Measurements from ENCODE around the gene MYH1. TPM values are rescaled to one million over a fixed set of nuclear protein-coding genes. Genes with fewer than 3 reads are reported as not detected.

The MYH1 gene
- 0.12 TPM in 1 of 2 replicates, not detected in the other for total RNA-seq
- not detected in 2 replicates for polyA plus RNA-seq

DNA sequence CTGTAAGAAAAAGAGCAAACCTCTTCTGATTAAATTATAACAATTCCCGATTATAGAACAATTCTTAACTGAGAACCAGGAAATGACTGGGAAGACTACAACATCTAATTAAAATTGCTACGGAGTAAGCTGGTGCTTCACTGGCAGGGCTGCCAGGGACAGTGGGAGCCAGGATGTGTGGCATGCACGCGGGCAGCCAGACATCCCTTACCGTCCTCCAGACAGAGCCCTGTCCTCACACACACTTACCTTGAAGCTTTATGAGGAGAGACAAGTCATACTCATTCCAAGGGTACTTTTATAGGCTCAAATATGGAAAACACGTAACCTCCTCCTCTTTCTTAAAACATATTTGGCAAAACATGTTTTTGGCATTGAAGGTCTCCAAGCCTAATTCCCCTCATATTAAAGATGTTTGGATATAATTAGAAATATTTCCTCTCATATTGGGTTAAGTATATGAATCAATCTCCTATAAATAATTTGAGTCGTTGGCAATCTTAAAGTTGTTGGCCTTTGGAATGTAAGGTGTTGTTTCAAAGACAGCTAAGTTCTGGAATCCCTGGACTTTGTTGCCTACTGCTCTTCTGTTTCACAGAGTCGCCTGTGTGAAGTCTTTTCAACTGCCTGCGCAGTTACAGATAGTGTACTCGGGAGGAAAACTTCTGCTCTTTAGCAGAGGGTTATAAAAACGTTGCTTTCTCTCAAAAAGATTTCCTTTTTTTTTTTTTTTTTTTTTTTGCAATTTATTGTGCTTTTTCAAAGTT, at the start of gene MYH1:
TSS of gene MYH1 (minus strand) at position 272 of the 767 bp plus-strand sequence. CDS start 1,900 bp downstream, outside the sequence.
- 89% methylated on average over 11 of the region's 11 CpGs for WGBS (ENCODE audit: low lambda C conversion rate, missing lambda C conversion rate)
- DNase-seq (ENCODE audit: low spot score) = no peak
- no peak within 1 kb of the TSS for H2AFZ ChIP-seq

DNA sequence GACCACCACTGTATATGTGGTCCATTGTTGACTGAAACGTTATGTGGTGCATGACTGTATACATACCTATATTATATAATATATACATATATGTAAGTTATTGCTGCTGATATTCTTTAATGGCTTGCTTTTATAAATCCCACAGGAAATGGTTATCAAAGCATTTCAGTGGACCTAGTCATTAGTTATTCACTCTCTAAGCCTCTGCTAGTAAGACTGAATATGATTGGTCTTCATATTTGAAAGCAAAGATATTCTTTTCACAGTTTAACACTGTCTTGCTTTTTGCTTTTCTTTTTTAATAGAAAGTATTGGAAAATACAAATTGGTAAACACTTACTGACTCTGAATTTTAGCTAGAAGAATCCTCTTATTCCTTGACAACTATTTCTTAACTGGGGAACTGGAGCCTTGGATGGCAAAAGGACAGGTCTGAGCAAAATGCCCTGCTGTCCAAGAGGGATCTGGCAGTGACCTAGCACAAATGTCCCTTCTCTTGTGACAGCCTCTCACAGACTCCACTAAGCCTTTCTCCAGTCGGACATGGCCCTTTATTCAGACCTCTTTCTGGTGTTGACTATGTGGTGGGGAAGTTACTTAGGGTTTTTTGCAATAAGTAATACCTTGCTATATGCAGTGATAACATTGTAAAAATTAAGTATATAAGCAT, 45.8 kb upstream of the MYH1 start:
- Histone ChIP-seq H3K36me3 (replicated peaks; ENCODE audit: insufficient read depth, low read depth) (no peaks in the 10 kb centered on the region), H3K27ac (no peak overlapping the region), H3K4me2 (no peak overlapping the region), H3K27me3 (no peaks in the 10 kb centered on the region), H3K9me3 (ENCODE audit: low read depth) (no peaks in the 10 kb centered on the region), H4K20me1 (ENCODE audit: insufficient read depth, poor library complexity, severe bottlenecking) (no peaks in the 10 kb centered on the region), H3K4me3 (no peak overlapping the region), H3K4me1 (ENCODE audit: insufficient read depth) (no peaks in the 10 kb centered on the region), H3K9me2 (replicated peaks; ENCODE audit: insufficient read depth) (no peaks in the 10 kb centered on the region), H2AFZ (no peak overlapping the region), H3K79me2 (no peaks in the 10 kb centered on the region)
- TF ChIP-seq, protein P1, sequence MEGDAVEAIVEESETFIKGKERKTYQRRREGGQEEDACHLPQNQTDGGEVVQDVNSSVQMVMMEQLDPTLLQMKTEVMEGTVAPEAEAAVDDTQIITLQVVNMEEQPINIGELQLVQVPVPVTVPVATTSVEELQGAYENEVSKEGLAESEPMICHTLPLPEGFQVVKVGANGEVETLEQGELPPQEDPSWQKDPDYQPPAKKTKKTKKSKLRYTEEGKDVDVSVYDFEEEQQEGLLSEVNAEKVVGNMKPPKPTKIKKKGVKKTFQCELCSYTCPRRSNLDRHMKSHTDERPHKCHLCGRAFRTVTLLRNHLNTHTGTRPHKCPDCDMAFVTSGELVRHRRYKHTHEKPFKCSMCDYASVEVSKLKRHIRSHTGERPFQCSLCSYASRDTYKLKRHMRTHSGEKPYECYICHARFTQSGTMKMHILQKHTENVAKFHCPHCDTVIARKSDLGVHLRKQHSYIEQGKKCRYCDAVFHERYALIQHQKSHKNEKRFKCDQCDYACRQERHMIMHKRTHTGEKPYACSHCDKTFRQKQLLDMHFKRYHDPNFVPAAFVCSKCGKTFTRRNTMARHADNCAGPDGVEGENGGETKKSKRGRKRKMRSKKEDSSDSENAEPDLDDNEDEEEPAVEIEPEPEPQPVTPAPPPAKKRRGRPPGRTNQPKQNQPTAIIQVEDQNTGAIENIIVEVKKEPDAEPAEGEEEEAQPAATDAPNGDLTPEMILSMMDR (IDR thresholded peaks at IDR 0.05; ENCODE audit: poor library complexity) = no peak
- TF ChIP-seq EZH2phosphoT487 (IDR thresholded peaks at IDR 0.05; ENCODE audit: low read depth, severe bottlenecking, unreplicated experiment) (no peak), EZH2 (IDR thresholded peaks at IDR 0.05; ENCODE audit: borderline replicate concordance) (no peak)
- WGBS (ENCODE audit: low lambda C conversion rate, missing lambda C conversion rate) = 78% methylated on average over 2 of the region's 2 CpGs
- DNase-seq (ENCODE audit: low spot score) = no peak

More for the DNA sequence above, at the start of gene MYH1:
- H3K36me3 ChIP-seq (replicated peaks; ENCODE audit: insufficient read depth, low read depth) = no peaks in the 10 kb centered on the region
- H3K27me3 ChIP-seq = peaks cover 10% of the 10 kb centered on the region
- no peak within 1 kb of the TSS for H3K27ac ChIP-seq
- H3K4me2 ChIP-seq = no peak within 1 kb of the TSS
- no peak for TF ChIP-seq EZH2phosphoT487 (IDR thresholded peaks at IDR 0.05; ENCODE audit: low read depth, severe bottlenecking, unreplicated experiment)
- TF ChIP-seq, protein P1 (IDR thresholded peaks at IDR 0.05; ENCODE audit: poor library complexity) = no peak
- TF ChIP-seq EZH2 (IDR thresholded peaks at IDR 0.05; ENCODE audit: borderline replicate concordance) = no peak
- no peak within 1 kb of the TSS for H3K4me3 ChIP-seq
- H3K9me3 ChIP-seq (ENCODE audit: low read depth) = no peaks in the 10 kb centered on the region
- H3K4me1 ChIP-seq (ENCODE audit: insufficient read depth) = no peaks in the 10 kb centered on the region
- H3K79me2 ChIP-seq = no peaks in the 10 kb centered on the region
- H4K20me1 ChIP-seq (ENCODE audit: insufficient read depth, poor library complexity, severe bottlenecking) = no peaks in the 10 kb centered on the region
- H3K9me2 ChIP-seq (replicated peaks; ENCODE audit: insufficient read depth) = no peaks in the 10 kb centered on the region

DNA sequence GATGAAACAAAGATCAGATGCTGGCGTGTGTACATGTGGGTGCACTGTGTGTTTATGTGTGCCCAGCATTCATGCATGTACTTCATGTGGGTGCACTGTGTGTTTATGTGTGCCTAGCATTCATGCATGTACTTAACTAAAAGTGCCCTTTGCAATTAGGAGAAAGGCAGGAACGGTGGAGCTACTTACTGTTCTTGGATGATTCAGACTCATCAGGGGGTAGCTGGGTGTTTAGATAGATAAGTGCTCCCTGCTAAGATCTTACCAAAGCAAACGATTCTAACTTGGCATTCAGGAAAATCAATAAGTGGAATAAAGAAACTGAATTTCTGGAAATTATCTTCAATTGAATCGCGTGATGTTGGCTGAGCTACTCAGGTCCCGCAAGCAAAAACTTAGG, 39.7 kb upstream of the MYH1 start:
- no peak for TF ChIP-seq EZH2 (IDR thresholded peaks at IDR 0.05; ENCODE audit: borderline replicate concordance)
- TF ChIP-seq, protein P1 (IDR thresholded peaks at IDR 0.05; ENCODE audit: poor library complexity) = no peak
- TF ChIP-seq EZH2phosphoT487 (IDR thresholded peaks at IDR 0.05; ENCODE audit: low read depth, severe bottlenecking, unreplicated experiment) = no peak
- Histone ChIP-seq H4K20me1 (ENCODE audit: insufficient read depth, poor library complexity, severe bottlenecking) (no peaks in the 10 kb centered on the region), H3K27me3 (no peaks in the 10 kb centered on the region), H3K36me3 (replicated peaks; ENCODE audit: insufficient read depth, low read depth) (no peaks in the 10 kb centered on the region), H3K4me2 (no peak overlapping the region), H3K4me3 (no peak overlapping the region), H3K9me2 (replicated peaks; ENCODE audit: insufficient read depth) (no peaks in the 10 kb centered on the region), H2AFZ (no peak overlapping the region), H3K4me1 (ENCODE audit: insufficient read depth) (no peaks in the 10 kb centered on the region), H3K79me2 (no peaks in the 10 kb centered on the region), H3K9me3 (ENCODE audit: low read depth) (no peaks in the 10 kb centered on the region), H3K27ac (no peak overlapping the region)
- WGBS (ENCODE audit: low lambda C conversion rate, missing lambda C conversion rate) = 78% methylated on average over 6 of the region's 6 CpGs
- no peak for DNase-seq (ENCODE audit: low spot score)
